Hepatocyte (in vitro differentiated cells): ENCODE data around the gene PDE4DIP.
"Not testable (repeated sequence)": the region's sequence is repeated elsewhere in the genome, so short reads cannot be mapped to it uniquely, and the experiment has no call there.

Experiments used
- CTCF ChIP-seq: fragments of 200-600 bp; sonication (generic); IDR thresholded peaks from 2 replicates; pipeline ENCODE4 v1.5.1; 2016; ENCODE audit warnings: antibody characterized with exemption, mild to moderate bottlenecking; ENCODE audit not compliant: poor library complexity
- EZH2 ChIP-seq: fragments of 200-600 bp; sonication (generic); IDR thresholded peaks from 2 replicates; pipeline ENCODE4 v1.6.1; 2016; ENCODE audit warnings: antibody characterized with exemption, mild to moderate bottlenecking, borderline replicate concordance
- EZH2phosphoT487 ChIP-seq: fragments of 200-600 bp; sonication (generic); IDR thresholded peaks from one replicate; pipeline ENCODE4 v1.6.1; 2018; ENCODE audit warnings: antibody characterized with exemption, mild to moderate bottlenecking, low read depth, moderate library complexity; ENCODE audit not compliant: unreplicated experiment, severe bottlenecking

- TF ChIP-seq EZH2, EZH2phosphoT487, CTCF: not testable (repeated sequence)
Observed at GRCh38 chr1:148886293-148886692, 42.1 kb downstream of the PDE4DIP start.
